ENCODE data around the gene CSNK2B.
A peak's percentile ranks its signal among the peaks of the same experiment; 100 is the strongest.

CSNK2B gene

DNA sequence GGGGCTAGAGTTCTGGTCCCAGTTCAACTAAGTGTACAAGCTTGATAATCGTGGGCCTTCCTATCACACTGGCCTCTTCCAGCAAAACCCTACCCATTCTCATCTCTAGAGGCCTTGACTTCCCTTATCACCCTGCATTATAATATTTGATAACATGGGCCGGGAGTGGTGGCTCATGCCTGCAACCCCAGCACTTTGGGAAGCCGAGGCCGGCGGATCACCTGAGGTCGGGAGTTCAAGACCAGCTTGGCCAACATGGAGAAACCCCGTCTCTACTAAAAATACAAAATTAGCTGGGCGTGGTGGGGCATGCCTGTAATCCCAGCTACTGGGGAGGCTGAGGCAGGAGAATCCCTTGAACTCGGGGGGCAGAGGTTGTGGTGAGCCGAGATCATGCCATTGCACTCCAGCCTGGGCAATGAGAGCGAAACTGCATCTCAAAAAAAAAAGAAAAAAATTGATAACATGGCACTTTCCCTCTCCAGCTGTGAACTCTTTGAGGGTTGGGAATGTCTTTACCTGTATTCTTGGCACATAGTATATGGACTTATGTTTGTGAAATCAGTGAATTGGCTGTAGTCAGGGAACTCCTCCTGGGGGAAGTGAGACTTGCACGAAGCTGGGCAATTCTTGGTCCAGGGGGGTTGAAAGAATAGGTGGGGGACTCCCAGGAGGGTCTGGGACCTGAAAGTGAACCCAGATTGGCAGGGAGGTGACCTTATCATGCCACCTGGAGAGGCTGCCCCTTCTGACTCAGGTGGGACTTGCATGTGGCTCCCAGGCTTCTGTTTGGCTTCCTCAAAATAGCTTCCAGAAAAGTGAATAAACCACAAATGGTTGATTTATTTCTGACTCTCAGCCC lies 4.4 kb upstream of the CSNK2B start:
- Mint-ChIP-seq H3K4me3 (peak overlapping the region; percentile 83), H3K27ac (peak overlapping the region; percentile 95), H3K36me3 (ENCODE audit: low read depth) (peaks cover 86% of the 10 kb centered on the region), H3K4me1 (ENCODE audit: low read depth) (peaks cover 74% of the 10 kb centered on the region), H3K27me3 (no peaks in the 10 kb centered on the region), H3K9me3 (no peaks in the 10 kb centered on the region)
- intact Hi-C loops (cut with micrococcal nuclease), result no loop called here

DNA sequence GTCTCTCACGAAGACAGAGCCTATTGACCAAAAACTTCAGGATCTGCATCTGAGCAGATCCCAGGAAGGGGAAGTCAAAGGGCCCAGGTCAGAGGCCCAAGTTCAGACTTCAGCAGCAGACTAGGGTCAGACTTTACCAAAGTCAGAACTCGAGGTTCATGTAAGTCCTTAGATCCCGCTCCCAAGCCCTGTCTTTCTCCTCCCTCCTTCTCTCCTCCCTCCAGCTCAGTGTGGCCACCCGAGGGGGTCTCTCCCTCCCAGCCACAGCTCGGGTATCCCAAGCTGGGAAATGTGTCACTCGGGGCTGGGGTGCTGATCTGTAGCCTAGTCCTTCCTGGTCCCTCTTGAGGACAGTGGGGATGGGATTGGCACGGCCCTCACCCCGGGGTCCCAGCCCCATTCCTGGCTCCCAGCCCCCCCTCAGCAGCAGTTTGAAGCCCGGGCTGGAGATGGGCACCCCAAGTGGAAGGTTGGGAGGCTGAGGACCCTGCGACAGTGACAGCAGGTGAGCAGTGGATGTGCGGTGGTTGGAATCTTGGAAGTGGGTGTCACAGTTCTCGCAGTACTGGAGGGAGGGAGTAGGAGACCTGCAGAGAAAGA lies 3.7 kb upstream of the CSNK2B start:
- Mint-ChIP-seq H3K27me3 (no peaks in the 10 kb centered on the region), H3K27ac (peak overlapping the region; percentile 95), H3K4me3 (no peak overlapping the region), H3K9me3 (no peaks in the 10 kb centered on the region), H3K36me3 (ENCODE audit: low read depth) (peaks cover 86% of the 10 kb centered on the region), H3K4me1 (ENCODE audit: low read depth) (peaks cover 75% of the 10 kb centered on the region)
- intact Hi-C loops (cut with micrococcal nuclease), result no loop called here

- intact Hi-C loops (cut with micrococcal nuclease), result no loop called here
- H3K27me3 Mint-ChIP-seq, result no peaks in the 10 kb centered on the region
- peak overlapping the region; percentile 95 for H3K27ac Mint-ChIP-seq
- H3K4me1 Mint-ChIP-seq (ENCODE audit: low read depth), result peaks cover 75% of the 10 kb centered on the region
- no peaks in the 10 kb centered on the region for H3K9me3 Mint-ChIP-seq
- H3K36me3 Mint-ChIP-seq (ENCODE audit: low read depth), result peaks cover 86% of the 10 kb centered on the region
- H3K4me3 Mint-ChIP-seq, result peak overlapping the region; percentile 94
These were observed 2.5 kb upstream of the CSNK2B start for GRCh38 chr6:31663126-31663960.

GRCh38 chr6:31663961-31664789 lies 1.7 kb upstream of the CSNK2B start:
- Mint-ChIP-seq H3K27ac (peak overlapping the region; percentile 95), H3K27me3 (no peaks in the 10 kb centered on the region), H3K9me3 (no peaks in the 10 kb centered on the region), H3K4me1 (ENCODE audit: low read depth) (peaks cover 75% of the 10 kb centered on the region), H3K4me3 (peak overlapping the region; percentile 94), H3K36me3 (ENCODE audit: low read depth) (peaks cover 86% of the 10 kb centered on the region)
- intact Hi-C loops (cut with micrococcal nuclease), result no loop called here

DNA sequence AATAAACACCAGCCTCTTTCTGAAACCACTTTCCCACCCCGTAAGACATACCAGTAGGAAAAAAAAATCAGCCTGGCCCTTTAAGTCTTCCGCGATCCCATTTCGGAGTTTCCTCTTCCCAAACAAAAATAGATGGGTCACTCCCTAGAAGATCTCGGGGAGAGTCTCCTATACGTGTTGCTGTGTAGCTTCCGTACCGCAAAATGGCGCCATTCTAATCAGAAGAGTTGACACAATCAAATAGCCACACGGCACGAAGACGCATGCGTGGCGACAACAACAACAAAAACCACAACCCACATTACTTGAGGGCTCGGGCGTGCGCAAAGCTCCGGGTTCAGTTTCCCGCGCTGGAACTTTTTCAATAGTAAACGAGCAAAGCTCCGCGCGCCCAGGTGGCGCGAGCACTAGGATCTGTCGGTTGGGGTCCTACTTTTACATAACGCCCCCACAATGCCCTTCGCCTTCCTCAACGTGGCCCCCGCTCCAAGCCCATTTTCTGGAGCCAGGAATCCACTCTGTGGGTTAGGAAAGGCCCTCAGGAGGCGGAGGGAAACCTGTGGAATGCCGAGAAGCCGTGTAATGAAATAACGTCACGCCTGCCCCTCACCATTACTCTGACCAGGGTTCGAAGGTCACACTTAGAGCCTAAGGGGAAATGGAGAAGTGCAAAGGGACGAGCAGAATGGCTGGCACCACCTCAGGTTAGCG lies 935 bp upstream of the CSNK2B start, which contains the start of gene GPANK1:
Gene GPANK1 (minus strand): TSS at position 208 of the 711 bp plus-strand sequence. CDS start 519 bp downstream, outside the sequence.
- H3K36me3 Mint-ChIP-seq (ENCODE audit: low read depth), result peaks cover 86% of the 10 kb centered on the region
- no peaks in the 10 kb centered on the region for H3K27me3 Mint-ChIP-seq
- no peaks in the 10 kb centered on the region for H3K9me3 Mint-ChIP-seq
- intact Hi-C loops (cut with micrococcal nuclease), result loop anchor here (5.0 kb wide), 4 partner anchors 43 to 157 kb away; partner anchors contain the start of genes CLIC1, DDX39B and PRRC2A
- peak within 1 kb of the TSS; percentile 95 for H3K27ac Mint-ChIP-seq
- peak within 1 kb of the TSS; percentile 94 for H3K4me3 Mint-ChIP-seq
- peaks cover 74% of the 10 kb centered on the region for H3K4me1 Mint-ChIP-seq (ENCODE audit: low read depth)

DNA sequence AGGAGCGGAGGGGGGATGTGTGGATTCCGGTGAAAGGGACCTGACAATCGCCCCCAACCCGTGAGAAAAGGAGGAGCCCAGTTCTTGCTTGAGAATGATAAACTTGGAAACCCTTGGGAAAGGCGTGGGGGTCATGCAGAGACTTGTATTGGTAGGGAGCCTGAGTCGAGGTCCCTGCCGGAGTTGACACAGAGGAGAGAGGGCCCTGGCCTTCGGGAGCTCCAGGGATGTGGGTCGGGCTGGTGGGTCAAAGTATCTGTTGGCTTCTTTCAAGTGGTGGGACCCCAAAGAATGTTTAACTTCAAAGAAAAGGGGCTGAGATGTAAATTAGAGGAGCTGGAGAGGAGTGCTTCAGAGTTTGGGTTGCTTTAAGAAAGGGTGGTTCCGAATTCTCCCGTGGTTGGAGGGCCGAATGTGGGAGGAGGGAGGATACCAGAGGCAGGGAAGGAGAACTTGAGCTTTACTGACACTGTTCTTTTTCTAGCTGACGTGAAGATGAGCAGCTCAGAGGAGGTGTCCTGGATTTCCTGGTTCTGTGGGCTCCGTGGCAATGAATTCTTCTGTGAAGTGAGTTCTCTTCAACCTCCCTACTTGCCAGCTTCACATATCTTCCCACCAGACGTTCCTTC lies 571 bp downstream of the CSNK2B start:
- peaks cover 65% of the 10 kb centered on the region for H3K4me1 Mint-ChIP-seq (ENCODE audit: low read depth)
- H3K27ac Mint-ChIP-seq, result peak overlapping the region; percentile 95
- no peaks in the 10 kb centered on the region for H3K9me3 Mint-ChIP-seq
- intact Hi-C loops (cut with micrococcal nuclease), result loop anchor here (1.0 to 5.0 kb wide), 5 partner anchors 14 to 156 kb away; partner anchors contain the start of genes BAG6, CLIC1, DDX39B and PRRC2A
- no peaks in the 10 kb centered on the region for H3K27me3 Mint-ChIP-seq
- H3K4me3 Mint-ChIP-seq, result peak overlapping the region; percentile 94
- H3K36me3 Mint-ChIP-seq (ENCODE audit: low read depth), result peaks cover 94% of the 10 kb centered on the region

DNA sequence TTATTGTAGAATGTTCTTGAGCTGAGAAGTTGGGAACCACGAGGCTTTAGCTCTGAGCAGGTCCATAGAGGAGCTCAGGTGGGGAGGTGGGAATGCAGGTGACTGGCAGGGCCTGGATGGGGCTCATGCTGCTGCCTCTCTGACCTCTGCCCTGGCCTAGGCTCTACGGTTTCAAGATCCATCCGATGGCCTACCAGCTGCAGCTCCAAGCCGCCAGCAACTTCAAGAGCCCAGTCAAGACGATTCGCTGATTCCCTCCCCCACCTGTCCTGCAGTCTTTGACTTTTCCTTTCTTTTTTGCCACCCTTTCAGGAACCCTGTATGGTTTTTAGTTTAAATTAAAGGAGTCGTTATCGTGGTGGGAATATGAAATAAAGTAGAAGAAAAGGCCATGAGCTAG lies 3.8 kb downstream of the CSNK2B start, which contains the start of gene LY6G5B:
Gene LY6G5B (plus strand): TSS at position 301 of the 400 bp plus-strand sequence. CDS start 975 bp downstream, outside the sequence.
- Mint-ChIP-seq H3K4me1 (ENCODE audit: low read depth) (peaks cover 34% of the 10 kb centered on the region), H3K4me3 (no peak within 1 kb of the TSS), H3K27me3 (no peaks in the 10 kb centered on the region), H3K9me3 (no peaks in the 10 kb centered on the region), H3K36me3 (ENCODE audit: low read depth) (peaks cover 89% of the 10 kb centered on the region), H3K27ac (no peak within 1 kb of the TSS)
- intact Hi-C loops (cut with micrococcal nuclease), result loop anchor here (5.0 kb wide), 4 partner anchors 47 to 153 kb away; partner anchors contain the start of genes CLIC1, DDX39B and PRRC2A

GRCh38 chr6:31676322-31676903 lies 10.5 kb downstream of the CSNK2B start:
- no peak overlapping the region for H3K4me3 Mint-ChIP-seq
- no peaks in the 10 kb centered on the region for H3K9me3 Mint-ChIP-seq
- peaks cover 27% of the 10 kb centered on the region for H3K36me3 Mint-ChIP-seq (ENCODE audit: low read depth)
- peaks cover 46% of the 10 kb centered on the region for H3K4me1 Mint-ChIP-seq (ENCODE audit: low read depth)
- intact Hi-C loops (cut with micrococcal nuclease), result no loop called here
- H3K27me3 Mint-ChIP-seq, result peaks cover 2% of the 10 kb centered on the region
- peak overlapping the region; percentile 59 for H3K27ac Mint-ChIP-seq

- intact Hi-C loops (cut with micrococcal nuclease), result no loop called here
- Mint-ChIP-seq H3K9me3 (no peaks in the 10 kb centered on the region), H3K4me1 (ENCODE audit: low read depth) (peaks cover 50% of the 10 kb centered on the region), H3K4me3 (no peak overlapping the region), H3K27ac (peak overlapping the region; percentile 59), H3K27me3 (peaks cover 4% of the 10 kb centered on the region), H3K36me3 (ENCODE audit: low read depth) (peaks cover 23% of the 10 kb centered on the region)
These were observed 11.0 kb downstream of the CSNK2B start for GRCh38 chr6:31676904-31677303.

- intact Hi-C loops (cut with micrococcal nuclease), result no loop called here
- H3K4me3 Mint-ChIP-seq, result no peak overlapping the region
- no peaks in the 10 kb centered on the region for H3K9me3 Mint-ChIP-seq
- H3K27ac Mint-ChIP-seq, result no peak overlapping the region
- H3K27me3 Mint-ChIP-seq, result peaks cover 4% of the 10 kb centered on the region
- H3K4me1 Mint-ChIP-seq (ENCODE audit: low read depth), result peaks cover 50% of the 10 kb centered on the region
- peaks cover 14% of the 10 kb centered on the region for H3K36me3 Mint-ChIP-seq (ENCODE audit: low read depth)
These were observed 12.1 kb downstream of the CSNK2B start for GRCh38 chr6:31677955-31678354.

DNA sequence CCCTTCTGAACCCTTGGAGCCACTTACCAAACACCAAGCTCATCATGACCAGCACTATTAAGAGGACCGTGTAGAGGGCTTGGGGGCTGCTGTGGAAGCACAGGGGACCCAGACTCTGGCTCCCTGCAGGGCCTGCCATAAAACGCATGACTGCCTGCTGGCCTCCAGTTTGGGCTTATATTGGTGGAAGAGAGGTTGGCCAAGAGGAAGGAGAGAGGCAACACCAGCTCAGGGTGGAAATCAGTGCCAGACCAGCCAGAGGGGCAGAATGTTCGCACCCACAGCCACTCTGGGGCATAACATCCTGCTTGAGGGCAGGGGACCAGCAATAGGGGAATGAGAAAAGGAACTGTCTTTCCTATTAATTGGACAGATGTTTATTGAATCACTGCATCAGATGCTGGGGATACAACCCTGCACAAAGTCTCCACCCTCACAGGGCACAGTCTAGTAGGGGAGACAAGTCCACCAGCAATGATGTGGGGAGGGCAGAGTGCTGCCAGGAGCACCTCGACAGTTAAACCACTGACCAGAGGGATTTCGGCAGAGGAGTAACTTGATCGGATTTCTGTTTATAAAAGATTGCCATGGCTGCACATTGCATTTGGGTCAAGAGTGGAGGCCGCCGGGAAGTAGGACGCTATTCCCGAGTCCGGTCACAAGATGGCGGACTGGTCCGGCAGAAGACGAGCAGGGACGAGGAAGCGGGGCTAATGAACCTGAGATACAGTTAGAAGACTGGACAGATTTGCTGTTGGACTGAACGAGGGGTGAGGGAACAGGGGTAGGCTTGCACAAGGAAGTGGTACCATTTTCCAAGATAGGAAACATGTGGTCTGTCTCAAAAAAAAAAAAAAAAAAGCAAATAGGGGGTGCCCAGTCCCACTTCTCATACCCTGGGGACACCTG lies 14.6 kb downstream of the CSNK2B start, which contains the start of gene LY6G5C:
Gene LY6G5C (minus strand): TSS at position 842 of the 909 bp plus-strand sequence. CDS start 694 bp downstream, at position 148.
- H3K27ac Mint-ChIP-seq, result peak within 1 kb of the TSS; percentile 55
- H3K27me3 Mint-ChIP-seq, result peaks cover 9% of the 10 kb centered on the region
- peaks cover 23% of the 10 kb centered on the region for H3K36me3 Mint-ChIP-seq (ENCODE audit: low read depth)
- H3K9me3 Mint-ChIP-seq, result no peaks in the 10 kb centered on the region
- H3K4me1 Mint-ChIP-seq (ENCODE audit: low read depth), result peaks cover 56% of the 10 kb centered on the region
- intact Hi-C loops (cut with micrococcal nuclease), result loop anchor here (1.0 to 2.0 kb wide), 3 partner anchors 47 to 150 kb away; no protein-coding TSS in a partner anchor
- H3K4me3 Mint-ChIP-seq, result peak within 1 kb of the TSS; percentile 74

Measured in dendritic cell treated with granulocyte-macrophage colony-stimulating factor and Interleukin-4, amounts not matched to agents 40 ng/mL and 50 ng/mL, for 4 days (primary cell).